Lower lobe of right lung (tissue), 2 donors: ENCODE measurements around the gene AKAP8L. TPM values are rescaled to one million over a fixed set of nuclear protein-coding genes. Genes with fewer than 3 reads are reported as not detected.
"Not testable (repeated sequence)": the region's sequence is repeated elsewhere in the genome, so short reads cannot be mapped to it uniquely, and the experiment has no call there.

Source experiments
- ATAC-seq, 2 donors: fragments of 200-7000 bp; cut with Tn5 transposase; one replicate each; pipeline ENCODE4 v1.9.1; 2020 to 2022; ENCODE audit warnings: mild to moderate bottlenecking in 2 of 2, moderate library complexity in 2 of 2
- DNase-seq: peaks from one replicate; pipeline ENCODE4 v3.0.0-alpha.2; 2020
- H3K27ac ChIP-seq: fragments of 200-600 bp; one replicate; pipeline ENCODE4 v1.8.0; 2022
- H3K27me3 ChIP-seq: fragments of 200-600 bp; one replicate; pipeline ENCODE4 v1.8.0; 2022; ENCODE audit warnings: low read depth
- H3K36me3 ChIP-seq: fragments of 200-600 bp; one replicate; pipeline ENCODE4 v1.8.0; 2022; ENCODE audit warnings: mild to moderate bottlenecking
- H3K4me1 ChIP-seq: fragments of 200-600 bp; one replicate; pipeline ENCODE4 v1.8.0; 2022
- H3K4me3 ChIP-seq: fragments of 200-600 bp; one replicate; pipeline ENCODE4 v1.8.0; 2022; ENCODE audit warnings: mild to moderate bottlenecking
- H3K9me3 ChIP-seq: fragments of 200-600 bp; one replicate; pipeline ENCODE4 v1.8.0; 2022
- CTCF ChIP-seq: fragments of 200-600 bp; IDR thresholded peaks from one replicate; pipeline ENCODE4 v1.8.0; 2022; ENCODE audit warnings: antibody characterized with exemption, mild to moderate bottlenecking
- intact Hi-C: fragments of 100-400 bp; cut with DNase I; formaldehyde crosslinking; loops from one replicate; pipeline ENCODE4 v1.11.0; 2022
- total RNA-seq: library from RNA; stranded (reverse); fragmentation: NEBNext Ultra II Directional; extraction: Animal tissue kit (Norgen Biotek cat#: 25700); gene quantifications from one replicate; pipeline ENCODE4 v1.2.1, GENCODE V29; 2021
- donor health status: DM: no; HTN: yes; CAD: no; lungs with severe emphysema.

The AKAP8L gene
- total RNA-seq, 1 donor from 2014 or later: 94.2 TPM

- intact Hi-C loops: no loop called here
- Histone ChIP-seq H3K4me3 (no peak overlapping the region), H3K9me3 (no peaks in the 10 kb centered on the region), H3K4me1 (peaks cover 2% of the 10 kb centered on the region), H3K27me3 (no peaks in the 10 kb centered on the region), H3K27ac (no peak overlapping the region), H3K36me3 (peaks cover 96% of the 10 kb centered on the region)
- DNase-seq (no peak), ATAC-seq (no peak)
- no peak for TF ChIP-seq CTCF
Measured at GRCh38 chr19:15398501-15399233, 20.1 kb downstream of the AKAP8L start.

GRCh38 chr19:15397782-15398181 lies 21.0 kb downstream of the AKAP8L start:
- no peak overlapping the region for H3K27ac ChIP-seq
- no peak overlapping the region for H3K4me3 ChIP-seq
- DNase-seq (no peak), ATAC-seq (no peak)
- TF ChIP-seq CTCF: no peak
- no peaks in the 10 kb centered on the region for H3K27me3 ChIP-seq
- no peaks in the 10 kb centered on the region for H3K4me1 ChIP-seq
- H3K9me3 ChIP-seq: no peaks in the 10 kb centered on the region
- intact Hi-C loops: no loop called here
- H3K36me3 ChIP-seq: peaks cover 96% of the 10 kb centered on the region

- ATAC-seq (no peak), DNase-seq (no peak)
- no peak overlapping the region for H3K27ac ChIP-seq
- no peaks in the 10 kb centered on the region for H3K4me1 ChIP-seq
- H3K4me3 ChIP-seq: no peak overlapping the region
- H3K9me3 ChIP-seq: no peaks in the 10 kb centered on the region
- TF ChIP-seq CTCF: no peak
- intact Hi-C loops: no loop called here
- no peaks in the 10 kb centered on the region for H3K27me3 ChIP-seq
- peaks cover 96% of the 10 kb centered on the region for H3K36me3 ChIP-seq
Measured at GRCh38 chr19:15397236-15397635, 21.6 kb downstream of the AKAP8L start.

GRCh38 chr19:15396436-15396835 lies 22.4 kb downstream of the AKAP8L start:
- DNase-seq (no peak), ATAC-seq (no peak)
- intact Hi-C loops: no loop called here
- no peaks in the 10 kb centered on the region for H3K4me1 ChIP-seq
- H3K27me3 ChIP-seq: no peaks in the 10 kb centered on the region
- H3K4me3 ChIP-seq: no peak overlapping the region
- H3K36me3 ChIP-seq: peaks cover 96% of the 10 kb centered on the region
- H3K27ac ChIP-seq: no peak overlapping the region
- H3K9me3 ChIP-seq: no peaks in the 10 kb centered on the region
- TF ChIP-seq CTCF: no peak

- H3K27ac ChIP-seq, H3K27me3 ChIP-seq, ATAC-seq, intact Hi-C loops, H3K9me3 ChIP-seq, H3K4me3 ChIP-seq, DNase-seq, H3K4me1 ChIP-seq: not testable (repeated sequence)
- H3K36me3 ChIP-seq: peaks cover 93% of the 10 kb centered on the region
Measured at GRCh38 chr19:15395251-15395650, 23.5 kb downstream of the AKAP8L start.

- Histone ChIP-seq H3K9me3 (no peaks in the 10 kb centered on the region), H3K27me3 (no peaks in the 10 kb centered on the region), H3K4me1 (no peaks in the 10 kb centered on the region), H3K36me3 (peaks cover 93% of the 10 kb centered on the region), H3K4me3 (no peak overlapping the region), H3K27ac (no peak overlapping the region)
- ATAC-seq (no peak), DNase-seq (no peak)
- no peak for TF ChIP-seq CTCF
- intact Hi-C loops: no loop called here
Measured at GRCh38 chr19:15394426-15394825, 24.4 kb downstream of the AKAP8L start.
